Skeletal muscle satellite cell (primary cell): ENCODE results near the gene TLE3.

Experiments
- H3K27me3 ChIP-seq: 2 replicates; pipeline ENCODE4 v1.7.0; 2013; ENCODE audit warnings: low read length; ENCODE audit not compliant: control insufficient read depth, insufficient read depth
- H3K36me3 ChIP-seq: 2 replicates; pipeline ENCODE4 v1.7.0; 2013; ENCODE audit warnings: mild to moderate bottlenecking, control low read depth, low read length; ENCODE audit not compliant: insufficient read depth
- H3K4me1 ChIP-seq: 2 replicates; pipeline ENCODE4 v1.7.0; 2013; ENCODE audit warnings: low read length; ENCODE audit not compliant: control insufficient read depth, insufficient read depth
- H3K4me2 ChIP-seq: 2 replicates; pipeline ENCODE4 v1.7.0; 2013; ENCODE audit warnings: mild to moderate bottlenecking, low read length
- H3K4me3 ChIP-seq: 2 replicates; pipeline ENCODE4 v1.7.0; 2013; ENCODE audit warnings: low read length
- H3K9ac ChIP-seq: 2 replicates; pipeline ENCODE4 v1.7.0; 2013; ENCODE audit warnings: mild to moderate bottlenecking, low read depth, low read length, moderate library complexity
- H3K9me3 ChIP-seq: replicated peaks from 2 replicates; pipeline ENCODE4 v1.7.0; 2013; ENCODE audit warnings: mild to moderate bottlenecking, control low read depth, low read length

The TLE3 gene

DNA sequence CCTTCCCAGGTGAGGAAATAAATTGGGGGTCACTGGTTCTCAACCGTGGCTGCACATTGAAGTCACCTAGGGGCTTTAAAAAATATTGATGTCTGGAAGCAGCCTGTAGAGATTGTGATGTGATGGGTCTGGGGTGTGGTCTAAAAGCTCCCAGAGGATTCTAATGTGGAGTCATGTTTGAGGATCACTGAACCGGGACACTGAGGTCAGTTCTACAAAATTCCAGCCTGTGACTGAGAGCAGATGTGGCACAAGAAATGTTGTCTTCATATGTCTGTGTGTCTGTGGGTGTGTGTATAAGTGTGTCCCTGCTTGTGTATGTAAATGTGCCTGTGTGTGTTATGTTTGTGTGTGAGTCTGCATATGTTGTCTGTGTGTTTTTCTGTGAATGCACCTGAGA is 79.9 kb downstream of the TLE3 start:
- no peaks in the 10 kb centered on the region for H3K36me3 ChIP-seq
- no peak overlapping the region for H3K4me2 ChIP-seq
- H3K27me3 ChIP-seq: peaks cover 76% of the 10 kb centered on the region
- no peak overlapping the region for H3K4me3 ChIP-seq
- no peaks in the 10 kb centered on the region for H3K4me1 ChIP-seq
- H3K9me3 ChIP-seq: no peaks in the 10 kb centered on the region
- H3K9ac ChIP-seq: no peak overlapping the region

DNA sequence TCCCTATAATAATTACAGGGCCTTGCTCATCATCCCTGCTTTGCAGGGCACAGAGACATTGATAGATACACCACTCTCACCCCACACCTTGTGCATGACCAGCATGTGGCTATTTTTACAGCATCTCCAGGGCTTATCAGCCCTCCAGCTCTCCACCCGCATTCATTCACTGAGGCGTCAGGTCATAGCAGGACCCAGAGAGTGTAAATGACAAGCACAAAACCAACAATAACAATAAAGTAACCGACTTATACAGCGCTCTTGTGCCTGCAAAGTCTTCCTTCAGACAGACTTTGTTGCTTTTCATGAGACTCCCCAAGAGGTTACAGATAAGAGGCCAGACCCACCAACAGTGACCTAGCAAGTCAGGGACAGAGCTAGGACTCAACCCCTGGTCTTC is 80.7 kb downstream of the TLE3 start:
- Histone ChIP-seq H3K4me1 (no peaks in the 10 kb centered on the region), H3K9ac (no peak overlapping the region), H3K4me2 (no peak overlapping the region), H3K4me3 (no peak overlapping the region), H3K27me3 (peaks cover 76% of the 10 kb centered on the region), H3K9me3 (no peaks in the 10 kb centered on the region), H3K36me3 (no peaks in the 10 kb centered on the region)

DNA sequence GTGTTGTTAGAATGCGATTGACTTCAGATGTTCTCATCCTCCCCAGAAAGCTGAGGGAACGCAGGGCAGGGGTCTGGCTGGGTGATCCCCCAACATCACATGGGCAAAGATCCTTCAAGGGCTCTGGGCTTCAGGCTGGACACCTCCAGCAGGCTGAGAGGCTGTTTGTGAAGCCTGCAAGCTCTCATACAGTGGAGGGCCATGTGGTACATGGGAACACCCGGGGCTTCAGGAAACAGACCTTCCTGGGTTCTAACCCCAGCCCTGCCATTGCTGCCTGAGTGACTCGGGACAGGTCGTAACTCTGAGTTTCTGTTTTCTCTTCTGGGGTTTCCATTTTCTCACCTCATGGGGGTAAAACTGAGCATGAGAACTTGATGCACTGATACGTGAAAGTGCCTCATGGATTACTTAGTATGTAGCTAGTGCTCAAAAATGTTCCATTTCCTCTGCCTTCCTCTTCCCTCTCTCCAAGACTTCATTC is 81.2 kb downstream of the TLE3 start:
- no peaks in the 10 kb centered on the region for H3K36me3 ChIP-seq
- no peaks in the 10 kb centered on the region for H3K4me1 ChIP-seq
- H3K27me3 ChIP-seq: peaks cover 79% of the 10 kb centered on the region
- no peak overlapping the region for H3K9ac ChIP-seq
- no peak overlapping the region for H3K4me3 ChIP-seq
- H3K4me2 ChIP-seq: no peak overlapping the region
- no peaks in the 10 kb centered on the region for H3K9me3 ChIP-seq

DNA sequence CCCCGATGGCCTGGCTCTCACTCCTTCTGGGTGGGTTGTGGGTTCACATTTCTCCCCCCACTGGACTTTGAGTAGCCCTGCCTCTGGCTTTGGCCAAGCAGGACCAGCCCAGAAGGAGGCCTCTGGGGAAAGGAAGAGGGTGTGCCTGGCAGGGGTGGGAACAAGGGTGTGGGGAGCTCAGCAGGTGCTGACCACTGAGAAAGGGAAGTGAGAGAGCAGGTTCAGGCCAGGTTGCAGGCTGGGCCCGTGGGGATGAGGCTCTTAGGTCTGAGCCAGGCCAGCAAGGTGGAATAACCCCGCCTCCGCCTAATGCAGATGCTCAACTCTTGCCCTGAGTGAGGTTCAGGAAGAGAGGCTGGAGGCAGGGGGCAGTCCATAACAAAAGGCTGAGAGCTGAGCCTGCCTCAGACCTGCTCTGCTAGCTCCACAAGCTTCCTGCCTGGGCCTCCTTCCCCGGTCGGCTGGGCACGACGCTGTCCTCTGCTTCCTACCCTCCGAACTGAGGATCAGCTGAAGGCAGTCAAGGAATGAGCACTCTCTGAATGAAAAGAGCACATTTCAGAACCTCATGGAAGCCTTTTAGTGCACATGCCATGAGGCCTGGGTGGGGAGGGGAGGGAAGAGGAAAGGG is 82.7 kb downstream of the TLE3 start:
- Histone ChIP-seq H3K4me3 (no peak overlapping the region), H3K36me3 (no peaks in the 10 kb centered on the region), H3K27me3 (peaks cover 79% of the 10 kb centered on the region), H3K4me1 (no peaks in the 10 kb centered on the region), H3K9ac (no peak overlapping the region), H3K4me2 (no peak overlapping the region), H3K9me3 (no peaks in the 10 kb centered on the region)

DNA sequence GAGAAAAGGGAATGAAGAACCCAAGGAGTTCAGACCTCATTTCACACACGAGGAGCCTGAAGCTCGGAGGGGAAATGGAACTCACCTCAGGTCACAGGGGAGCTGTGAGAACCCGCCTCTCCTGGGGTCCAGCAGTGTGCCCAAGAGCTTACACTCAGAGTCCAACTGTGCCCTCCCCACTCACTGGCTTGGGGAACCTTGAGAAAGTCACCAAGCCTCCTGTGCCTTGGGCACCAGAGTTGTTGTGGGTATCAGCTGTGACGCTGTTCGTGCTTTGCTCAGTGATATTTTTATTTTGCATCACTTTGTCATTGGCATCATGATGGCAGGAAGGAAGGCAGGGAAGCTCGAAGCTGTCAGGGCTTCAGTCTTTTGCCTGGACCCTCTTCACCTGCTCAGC is 83.4 kb downstream of the TLE3 start:
- Histone ChIP-seq H3K36me3 (no peaks in the 10 kb centered on the region), H3K27me3 (peaks cover 80% of the 10 kb centered on the region), H3K9ac (no peak overlapping the region), H3K4me2 (no peak overlapping the region), H3K4me1 (no peaks in the 10 kb centered on the region), H3K9me3 (no peaks in the 10 kb centered on the region), H3K4me3 (no peak overlapping the region)

DNA sequence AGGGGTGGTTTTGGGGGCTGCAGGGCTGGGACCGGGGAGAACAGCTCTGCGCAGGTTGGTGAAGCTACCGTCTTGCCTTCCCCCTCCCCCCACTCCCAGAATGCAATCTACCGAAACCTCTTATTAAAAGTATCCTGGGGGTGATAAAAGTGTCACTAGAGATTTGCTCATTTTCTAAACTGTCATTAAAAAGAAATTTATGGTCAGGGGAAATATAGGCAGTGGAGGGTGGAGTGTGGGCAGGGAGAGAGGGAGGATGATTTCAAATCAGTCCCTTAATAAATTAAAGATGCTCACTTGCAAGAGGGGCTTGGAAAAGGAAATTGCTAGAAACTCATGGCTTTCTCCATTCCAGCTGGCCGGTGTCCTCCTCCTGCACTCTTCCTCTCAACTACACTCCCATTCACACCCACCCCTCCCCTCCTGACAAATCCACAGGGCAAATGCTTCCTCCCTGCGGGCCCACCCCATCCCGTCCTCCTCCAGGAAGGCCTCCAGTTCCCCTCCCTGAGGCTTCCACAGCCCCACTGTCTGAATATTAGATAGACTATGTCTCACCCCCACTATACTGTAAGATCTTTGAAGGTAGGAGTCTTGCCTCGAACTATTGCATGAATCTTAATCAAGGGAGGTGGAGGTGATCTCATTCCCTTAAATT is 83.9 kb downstream of the TLE3 start:
- Histone ChIP-seq H3K9me3 (no peaks in the 10 kb centered on the region), H3K9ac (no peak overlapping the region), H3K4me2 (no peak overlapping the region), H3K4me1 (no peaks in the 10 kb centered on the region), H3K27me3 (peaks cover 80% of the 10 kb centered on the region), H3K4me3 (no peak overlapping the region), H3K36me3 (no peaks in the 10 kb centered on the region)

DNA sequence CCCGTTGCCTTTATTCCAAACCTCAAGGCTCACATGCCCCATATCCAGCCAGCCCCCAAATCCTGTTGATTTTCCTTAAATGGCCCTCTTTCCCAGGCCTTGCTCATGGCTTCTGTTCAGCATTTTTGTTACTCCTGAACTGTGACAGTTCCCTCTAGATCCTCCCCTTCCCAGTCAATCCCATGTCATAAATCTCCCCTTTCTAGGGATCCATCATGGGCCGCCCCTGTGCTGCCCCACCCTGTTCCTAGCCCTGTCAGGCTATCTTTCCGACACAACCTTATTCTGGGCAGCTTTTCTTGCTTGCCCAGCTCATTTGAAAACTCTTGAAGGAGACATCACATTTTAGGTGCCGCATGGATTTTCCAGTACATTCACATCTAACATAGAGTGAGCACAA is 84.8 kb downstream of the TLE3 start:
- Histone ChIP-seq H3K27me3 (peaks cover 85% of the 10 kb centered on the region), H3K9ac (no peak overlapping the region), H3K4me3 (no peak overlapping the region), H3K36me3 (no peaks in the 10 kb centered on the region), H3K4me2 (no peak overlapping the region), H3K9me3 (no peaks in the 10 kb centered on the region), H3K4me1 (no peaks in the 10 kb centered on the region)

DNA sequence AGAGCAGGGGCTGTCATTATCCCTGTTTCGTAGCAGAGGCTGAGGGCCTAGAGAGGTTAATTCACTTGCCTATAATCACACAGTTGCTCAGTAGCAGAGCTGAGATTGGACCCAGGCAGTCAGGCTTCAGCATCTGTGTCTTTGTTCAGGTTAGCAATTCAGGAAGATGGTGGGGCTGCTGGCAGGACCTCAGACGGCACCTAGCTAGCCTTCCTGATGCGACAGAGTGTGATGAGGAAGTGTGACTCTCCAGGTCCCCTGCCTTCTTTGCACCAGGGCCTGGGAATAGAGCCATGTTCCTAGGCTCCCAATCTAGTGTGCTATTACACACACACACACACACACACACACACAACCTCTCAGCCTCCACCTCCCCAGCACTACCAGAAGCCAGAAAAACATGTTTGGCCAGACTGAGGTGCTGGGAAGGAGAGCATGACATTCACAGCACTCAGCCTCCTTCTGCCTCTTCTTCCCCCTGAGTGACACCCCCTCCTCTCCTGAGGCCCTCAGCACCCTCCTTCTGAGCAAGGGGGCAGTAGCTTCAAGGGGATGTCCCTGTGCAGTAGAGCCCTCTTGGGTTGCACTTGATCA is 88.9 kb downstream of the TLE3 start:
- H3K9me3 ChIP-seq: no peaks in the 10 kb centered on the region
- H3K36me3 ChIP-seq: no peaks in the 10 kb centered on the region
- no peaks in the 10 kb centered on the region for H3K4me1 ChIP-seq
- no peak overlapping the region for H3K4me3 ChIP-seq
- no peak overlapping the region for H3K4me2 ChIP-seq
- peaks cover 63% of the 10 kb centered on the region for H3K27me3 ChIP-seq
- no peak overlapping the region for H3K9ac ChIP-seq

DNA sequence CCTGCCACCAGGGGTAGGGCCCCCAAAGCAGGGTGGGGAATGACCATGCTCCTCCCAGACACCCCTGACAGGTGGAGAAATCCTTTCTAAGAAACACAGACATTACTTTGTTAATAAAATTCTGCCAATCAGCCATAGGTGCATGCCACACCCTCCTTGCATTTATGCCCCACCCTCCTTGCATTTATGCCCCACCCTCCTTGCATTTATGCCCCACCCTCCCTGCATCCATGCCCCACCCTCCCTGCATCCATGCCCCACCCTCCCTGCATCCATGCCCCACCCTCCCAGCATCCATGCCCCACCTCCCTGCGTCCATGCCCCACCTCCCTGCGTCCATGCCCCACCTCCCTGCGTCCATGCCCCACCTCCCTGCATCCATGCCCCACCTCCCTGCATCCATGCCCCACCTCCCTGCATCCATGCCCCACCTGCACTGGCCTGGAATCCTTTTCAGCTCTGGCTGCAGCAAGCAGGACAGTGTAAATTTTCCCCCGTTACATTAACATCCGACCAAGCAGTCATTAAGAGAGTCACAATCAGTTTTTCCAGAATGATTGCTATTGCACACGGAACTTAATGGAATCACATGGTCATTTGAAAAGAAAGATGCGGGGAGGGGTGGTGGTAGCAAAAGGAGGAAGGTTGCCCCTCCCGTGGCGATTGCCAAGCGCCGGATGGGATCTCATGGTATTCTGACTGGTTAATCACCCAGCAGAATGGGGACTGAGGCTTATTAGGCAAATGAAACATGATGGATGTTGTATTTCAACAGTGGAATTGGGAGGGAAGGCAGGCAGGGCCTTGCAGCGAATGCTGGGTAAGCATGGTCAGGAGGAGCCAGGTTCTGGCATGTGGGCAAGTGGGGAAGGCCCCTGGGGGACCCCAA is 91.2 kb downstream of the TLE3 start:
- Histone ChIP-seq H3K27me3 (peaks cover 55% of the 10 kb centered on the region), H3K4me2 (no peak overlapping the region), H3K4me1 (no peaks in the 10 kb centered on the region), H3K36me3 (no peaks in the 10 kb centered on the region), H3K4me3 (no peak overlapping the region), H3K9me3 (no peaks in the 10 kb centered on the region), H3K9ac (no peak overlapping the region)

DNA sequence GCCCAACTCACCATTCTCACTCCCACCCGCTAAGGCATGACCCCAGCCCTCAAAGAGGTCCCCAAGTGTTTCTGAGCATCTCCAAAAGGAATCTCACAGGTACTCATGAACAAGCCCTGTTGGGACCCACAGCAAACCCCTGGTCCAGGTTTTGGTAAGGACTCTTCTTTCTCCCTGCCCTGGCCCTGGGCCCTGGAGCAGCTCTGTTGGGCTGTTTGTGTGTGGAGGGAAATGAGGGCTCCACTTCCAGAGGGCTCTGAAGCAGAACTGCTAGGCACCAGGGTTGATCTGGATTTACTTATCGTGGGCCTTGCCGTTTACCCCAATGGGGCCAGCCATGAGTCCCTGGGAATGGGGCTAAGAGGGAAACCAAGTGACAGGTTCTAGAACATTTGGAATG is 92.9 kb downstream of the TLE3 start:
- Histone ChIP-seq H3K9ac (no peak overlapping the region), H3K27me3 (peaks cover 39% of the 10 kb centered on the region), H3K4me1 (no peaks in the 10 kb centered on the region), H3K36me3 (no peaks in the 10 kb centered on the region), H3K9me3 (no peaks in the 10 kb centered on the region), H3K4me2 (no peak overlapping the region), H3K4me3 (no peak overlapping the region)

DNA sequence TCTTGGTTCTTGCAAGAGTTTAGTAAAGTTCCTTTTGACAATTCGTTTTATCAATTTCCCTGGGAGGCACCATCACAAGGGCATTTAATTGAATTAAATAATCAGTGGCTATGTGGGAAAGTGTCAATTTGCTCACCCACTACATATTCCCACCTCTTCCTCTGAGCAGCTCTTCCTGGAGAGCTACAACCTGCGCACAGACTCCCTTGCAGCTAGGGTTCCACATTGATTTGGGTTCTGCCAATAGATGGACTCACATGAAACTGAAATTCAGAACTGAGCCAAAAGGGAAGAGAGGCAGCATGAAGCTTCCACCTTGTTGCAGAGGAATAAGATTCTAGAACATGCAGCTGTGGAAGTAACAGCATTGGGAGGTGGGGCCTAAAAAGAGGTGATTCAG is 94.8 kb downstream of the TLE3 start:
- peaks cover 20% of the 10 kb centered on the region for H3K27me3 ChIP-seq
- H3K9ac ChIP-seq: no peak overlapping the region
- no peaks in the 10 kb centered on the region for H3K36me3 ChIP-seq
- no peaks in the 10 kb centered on the region for H3K4me1 ChIP-seq
- H3K9me3 ChIP-seq: no peaks in the 10 kb centered on the region
- no peak overlapping the region for H3K4me3 ChIP-seq
- no peak overlapping the region for H3K4me2 ChIP-seq
